Neural cell (in vitro differentiated cells): ENCODE measurements around the gene SGCD. TPM values are rescaled to one million over a fixed set of nuclear protein-coding genes. Genes with fewer than 3 reads are reported as not detected.

Experiments
- H2AFZ ChIP-seq: fragments of 200-600, 300-800 bp; sonication (generic), shearing (Covaris generic); 2 replicates; pipeline ENCODE4 v1.6.0; 2014; ENCODE audit warnings: low read depth, mild to moderate bottlenecking, antibody characterized with exemption, low read length, moderate library complexity
- H3F3A ChIP-seq: fragments of 200-600 bp; shearing (Covaris generic); 2 replicates; pipeline ENCODE4 v1.6.1; 2016; ENCODE audit warnings: mild to moderate bottlenecking, moderate library complexity, mixed read lengths, antibody characterized with exemption, low read length; ENCODE audit not compliant: insufficient read depth, poor library complexity, severe bottlenecking
- H3K27ac ChIP-seq: fragments of 200-600, 300-800 bp; sonication (generic), shearing (Covaris generic); 2 replicates; pipeline ENCODE4 v1.5.1; 2014; ENCODE audit warnings: mild to moderate bottlenecking, low read length, moderate library complexity
- H3K27me3 ChIP-seq: fragments of 300-800, 200-600 bp; sonication (generic), shearing (Covaris generic); 2 replicates; pipeline ENCODE4 v1.6.0; 2014; ENCODE audit warnings: mild to moderate bottlenecking, low read depth, low read length, moderate library complexity; ENCODE audit not compliant: insufficient read depth
- H3K36me3 ChIP-seq: fragments of 300-800, 200-600 bp; sonication (generic), shearing (Covaris generic); 2 replicates; pipeline ENCODE4 v1.5.1; 2014; ENCODE audit warnings: mild to moderate bottlenecking, antibody characterized with exemption, low read length, moderate library complexity; ENCODE audit not compliant: insufficient read depth
- H3K4me2 ChIP-seq: fragments of 300-800, 200-600 bp; sonication (generic), shearing (Covaris generic); 2 replicates; pipeline ENCODE4 v1.6.0; 2014; ENCODE audit warnings: mild to moderate bottlenecking, low read length
- H3K4me3 ChIP-seq: fragments of 300-800, 200-600 bp; sonication (generic), shearing (Covaris generic); 2 replicates; pipeline ENCODE4 v1.5.1; 2014; ENCODE audit warnings: mild to moderate bottlenecking, low read length, moderate library complexity
- H3K79me2 ChIP-seq: fragments of 200-600 bp; shearing (Covaris generic); replicated peaks from 2 replicates; pipeline ENCODE4 v1.6.0; 2014; ENCODE audit warnings: mild to moderate bottlenecking, low read length, moderate library complexity; ENCODE audit not compliant: insufficient read depth
- H3K9ac ChIP-seq: fragments of 300-800, 200-600 bp; sonication (generic), shearing (Covaris generic); 2 replicates; pipeline ENCODE4 v1.6.1; 2016; ENCODE audit warnings: mild to moderate bottlenecking, low read length, mixed read lengths
- H3K9me2 ChIP-seq: fragments of 200-600 bp; shearing (Covaris generic); 2 replicates; pipeline ENCODE4 v1.6.1; 2016; ENCODE audit warnings: mild to moderate bottlenecking, low read length, mixed read lengths; ENCODE audit not compliant: insufficient read depth
- H3K9me3 ChIP-seq: fragments of 200-600, 300-800 bp; sonication (generic), shearing (Covaris generic); 2 replicates; pipeline ENCODE4 v1.6.1; 2016; ENCODE audit warnings: mild to moderate bottlenecking, mixed run types, low read length, moderate library complexity, mixed read lengths
- H4K20me1 ChIP-seq: fragments of 200-600 bp; shearing (Covaris generic); 2 replicates; pipeline ENCODE4 v1.6.1; 2016; ENCODE audit warnings: mild to moderate bottlenecking, mixed run types; ENCODE audit not compliant: insufficient read depth
- CTCF ChIP-seq: fragments of 450-650 bp; IDR thresholded peaks from 2 replicates; pipeline ENCODE4 v1.5.1; 2014; ENCODE audit warnings: antibody characterized with exemption, mild to moderate bottlenecking, moderate library complexity; ENCODE audit not compliant: poor library complexity, severe bottlenecking
- EP300 ChIP-seq: fragments of 450-650 bp; conservative IDR thresholded peaks from 2 replicates; pipeline ENCODE4 v1.6.1; 2014; ENCODE audit warnings: antibody characterized with exemption, mild to moderate bottlenecking, moderate library complexity; ENCODE audit not compliant: poor library complexity, severe bottlenecking
- EZH2 ChIP-seq: fragments of 200-600, 300-800 bp; shearing (Covaris generic), sonication (generic); IDR thresholded peaks from 2 replicates; pipeline ENCODE4 v1.6.1; 2014; ENCODE audit warnings: antibody characterized with exemption, low read length, borderline replicate concordance, mild to moderate bottlenecking; ENCODE audit not compliant: insufficient read depth, poor library complexity, severe bottlenecking
- MXI1 ChIP-seq: fragments of 450-650 bp; conservative IDR thresholded peaks from 2 replicates; pipeline ENCODE4 v1.6.1; 2014; ENCODE audit warnings: antibody characterized with exemption, mild to moderate bottlenecking; ENCODE audit not compliant: poor library complexity, severe bottlenecking
- POLR2AphosphoS5 ChIP-seq: IDR thresholded peaks from 2 replicates; pipeline ENCODE4 v1.6.1; 2012
- RAD21 ChIP-seq: fragments of 450-650 bp; conservative IDR thresholded peaks from 2 replicates; pipeline ENCODE4 v1.6.1; 2014; ENCODE audit warnings: antibody characterized with exemption, mild to moderate bottlenecking, moderate library complexity
- SMC3 ChIP-seq: fragments of 450-650 bp; conservative IDR thresholded peaks from 2 replicates; pipeline ENCODE4 v1.6.1; 2014; ENCODE audit warnings: antibody characterized with exemption, mild to moderate bottlenecking, moderate library complexity; ENCODE audit not compliant: poor library complexity
- TAF1 ChIP-seq: IDR thresholded peaks from 2 replicates; pipeline ENCODE4 v1.6.1; 2012; ENCODE audit warnings: low read depth
- polyA plus RNA-seq: library from polyadenylated mRNA; depleted of rRNA; stranded (reverse); fragments of >200 nt; gene quantifications from 2 replicates; pipeline ENCODE4 v1.2.3, GENCODE V29; 2014
- TF ChIP-seq, protein P1 (sequence below): IDR thresholded peaks from 2 replicates; pipeline ENCODE4 v1.6.1; 2012; ENCODE audit warnings: borderline replicate concordance

The SGCD gene
- polyA plus RNA-seq, 1 donor from 2014 or later: 3.4 TPM

GRCh38 chr5:156419661-156420060 is 92.7 kb downstream of the SGCD start:
- Histone ChIP-seq H3K79me2 (no peaks in the 10 kb centered on the region), H2AFZ (no peak overlapping the region), H4K20me1 (no peaks in the 10 kb centered on the region), H3K9me3 (no peaks in the 10 kb centered on the region), H3K9ac (no peak overlapping the region), H3K27me3 (no peaks in the 10 kb centered on the region), H3K36me3 (no peaks in the 10 kb centered on the region), H3K9me2 (no peaks in the 10 kb centered on the region), H3F3A (no peaks in the 10 kb centered on the region), H3K4me3 (no peak overlapping the region), H3K4me2 (no peak overlapping the region), H3K27ac (no peak overlapping the region)
- TF ChIP-seq CTCF (no peak), SMC3 (no peak), RAD21 (no peak)

DNA sequence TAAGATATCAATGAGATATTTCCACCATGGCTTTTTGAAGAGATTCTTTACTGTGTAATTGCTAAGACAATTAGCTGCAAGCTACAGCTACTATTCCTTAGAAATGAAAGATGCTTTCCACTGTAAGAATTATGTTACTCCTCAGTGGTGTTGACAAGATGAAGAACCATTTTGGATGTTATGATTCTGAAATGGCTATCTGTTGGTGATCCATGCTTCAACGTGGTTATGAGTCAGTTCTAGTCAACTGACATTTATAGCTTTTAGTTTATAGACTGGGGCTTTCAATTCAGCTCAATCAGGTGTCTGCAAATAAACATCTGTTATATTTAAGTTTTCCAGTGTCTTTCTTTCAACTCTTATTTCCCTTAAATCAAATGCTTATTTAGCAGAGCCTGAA is 93.7 kb downstream of the SGCD start:
- Histone ChIP-seq H3K9me2 (no peaks in the 10 kb centered on the region), H3K4me2 (no peak overlapping the region), H3K79me2 (no peaks in the 10 kb centered on the region), H3K27ac (no peak overlapping the region), H3K9ac (no peak overlapping the region), H3K27me3 (no peaks in the 10 kb centered on the region), H3F3A (no peaks in the 10 kb centered on the region), H3K4me3 (no peak overlapping the region), H4K20me1 (no peaks in the 10 kb centered on the region), H3K36me3 (no peaks in the 10 kb centered on the region), H3K9me3 (no peaks in the 10 kb centered on the region), H2AFZ (no peak overlapping the region)
- TF ChIP-seq POLR2AphosphoS5 (no peak), EP300 (no peak), CTCF (no peak), RAD21 (no peak), TAF1 (no peak), MXI1 (no peak), EZH2 (no peak), SMC3 (no peak)
- TF ChIP-seq, protein P1, sequence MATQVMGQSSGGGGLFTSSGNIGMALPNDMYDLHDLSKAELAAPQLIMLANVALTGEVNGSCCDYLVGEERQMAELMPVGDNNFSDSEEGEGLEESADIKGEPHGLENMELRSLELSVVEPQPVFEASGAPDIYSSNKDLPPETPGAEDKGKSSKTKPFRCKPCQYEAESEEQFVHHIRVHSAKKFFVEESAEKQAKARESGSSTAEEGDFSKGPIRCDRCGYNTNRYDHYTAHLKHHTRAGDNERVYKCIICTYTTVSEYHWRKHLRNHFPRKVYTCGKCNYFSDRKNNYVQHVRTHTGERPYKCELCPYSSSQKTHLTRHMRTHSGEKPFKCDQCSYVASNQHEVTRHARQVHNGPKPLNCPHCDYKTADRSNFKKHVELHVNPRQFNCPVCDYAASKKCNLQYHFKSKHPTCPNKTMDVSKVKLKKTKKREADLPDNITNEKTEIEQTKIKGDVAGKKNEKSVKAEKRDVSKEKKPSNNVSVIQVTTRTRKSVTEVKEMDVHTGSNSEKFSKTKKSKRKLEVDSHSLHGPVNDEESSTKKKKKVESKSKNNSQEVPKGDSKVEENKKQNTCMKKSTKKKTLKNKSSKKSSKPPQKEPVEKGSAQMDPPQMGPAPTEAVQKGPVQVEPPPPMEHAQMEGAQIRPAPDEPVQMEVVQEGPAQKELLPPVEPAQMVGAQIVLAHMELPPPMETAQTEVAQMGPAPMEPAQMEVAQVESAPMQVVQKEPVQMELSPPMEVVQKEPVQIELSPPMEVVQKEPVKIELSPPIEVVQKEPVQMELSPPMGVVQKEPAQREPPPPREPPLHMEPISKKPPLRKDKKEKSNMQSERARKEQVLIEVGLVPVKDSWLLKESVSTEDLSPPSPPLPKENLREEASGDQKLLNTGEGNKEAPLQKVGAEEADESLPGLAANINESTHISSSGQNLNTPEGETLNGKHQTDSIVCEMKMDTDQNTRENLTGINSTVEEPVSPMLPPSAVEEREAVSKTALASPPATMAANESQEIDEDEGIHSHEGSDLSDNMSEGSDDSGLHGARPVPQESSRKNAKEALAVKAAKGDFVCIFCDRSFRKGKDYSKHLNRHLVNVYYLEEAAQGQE: no peak
